Activated CD8-positive, alpha-beta memory T cell treated with anti-CD3 and anti-CD28 coated beads, Interleukin-2, amount 50 U/mL, for 24 hours (primary cell): ENCODE results near the gene CAPZA1.
A peak's percentile ranks its signal among the peaks of the same experiment; 100 is the strongest.

ENCODE experiments used
- DNase-seq: peaks from one replicate; pipeline ENCODE4 v3.0.0-alpha.2; 2020; ENCODE audit errors: extremely low read depth

CAPZA1 gene

DNA sequence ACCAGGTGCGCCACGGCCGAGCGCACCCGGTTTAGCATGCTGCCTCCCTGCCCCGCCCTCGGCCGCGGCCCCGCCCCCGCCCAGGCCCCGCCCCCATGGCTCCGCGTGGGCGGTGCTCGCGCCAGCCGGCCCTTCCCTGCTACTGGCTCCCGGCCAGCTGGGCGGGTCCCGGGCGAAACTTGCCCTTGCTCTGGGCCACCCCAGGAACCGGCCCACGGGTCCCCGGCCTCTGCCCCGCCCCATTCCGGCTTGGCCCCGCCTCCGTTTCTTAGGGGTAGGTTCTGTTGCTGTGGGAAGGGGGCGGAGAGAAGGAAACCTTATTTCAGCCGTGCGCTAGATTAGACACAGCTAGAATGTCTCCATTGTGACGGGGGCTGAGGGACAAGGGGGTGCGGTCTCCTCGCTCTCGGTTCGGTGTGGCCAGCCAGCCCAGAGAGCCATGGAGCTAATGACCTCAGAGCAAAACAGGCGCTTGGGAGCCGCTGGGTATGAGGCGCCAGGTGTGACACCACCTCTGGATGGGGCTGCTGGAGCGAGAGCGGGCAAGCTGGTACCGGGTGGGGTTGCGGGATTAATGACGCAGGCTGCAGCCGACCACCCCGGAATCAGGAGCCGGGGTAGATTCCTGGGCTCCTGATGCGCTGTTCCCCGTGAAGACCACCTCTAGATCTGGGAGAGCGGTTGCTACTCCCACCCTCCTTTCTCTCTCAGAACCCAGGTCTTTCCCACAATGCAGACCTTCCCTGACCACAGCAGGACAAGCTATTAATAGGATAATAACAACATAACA lies 95.8 kb downstream of the CAPZA1 start, which contains the start of gene PPM1J:
TSS of gene PPM1J (minus strand) at position 69 of the 790 bp plus-strand sequence. CDS start at position 38, 31 bp downstream.
- peak; percentile 87 for DNase-seq

DNA sequence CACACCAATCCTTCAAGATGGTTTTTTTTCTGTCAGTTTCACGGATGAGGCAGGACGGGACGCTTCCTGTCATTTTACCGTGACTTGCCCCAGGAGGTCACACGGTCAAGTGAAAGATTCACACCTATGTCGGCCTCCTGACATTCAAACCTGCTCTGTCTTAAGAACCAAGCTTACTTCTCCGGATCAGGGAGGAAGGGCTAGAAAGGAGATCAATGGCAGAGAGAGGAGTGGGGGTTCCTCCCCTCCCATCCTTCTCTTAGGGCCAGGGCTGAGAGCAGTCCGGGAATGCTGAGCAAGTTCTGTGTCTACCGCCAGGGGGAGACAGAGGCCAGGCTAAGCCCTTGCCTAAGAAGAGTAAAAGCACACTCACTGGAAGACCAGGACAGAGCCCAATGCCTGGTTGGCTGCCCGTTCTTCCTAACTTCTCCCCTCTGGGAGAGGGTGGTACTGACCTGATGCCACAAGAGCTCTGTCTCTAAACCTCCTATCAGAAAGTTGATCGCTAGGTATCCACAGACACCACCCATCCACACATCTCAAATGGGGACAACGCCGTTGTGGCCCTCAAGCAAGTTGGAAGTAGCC lies 96.6 kb downstream of the CAPZA1 start:
- peak; percentile 51 for DNase-seq

DNA sequence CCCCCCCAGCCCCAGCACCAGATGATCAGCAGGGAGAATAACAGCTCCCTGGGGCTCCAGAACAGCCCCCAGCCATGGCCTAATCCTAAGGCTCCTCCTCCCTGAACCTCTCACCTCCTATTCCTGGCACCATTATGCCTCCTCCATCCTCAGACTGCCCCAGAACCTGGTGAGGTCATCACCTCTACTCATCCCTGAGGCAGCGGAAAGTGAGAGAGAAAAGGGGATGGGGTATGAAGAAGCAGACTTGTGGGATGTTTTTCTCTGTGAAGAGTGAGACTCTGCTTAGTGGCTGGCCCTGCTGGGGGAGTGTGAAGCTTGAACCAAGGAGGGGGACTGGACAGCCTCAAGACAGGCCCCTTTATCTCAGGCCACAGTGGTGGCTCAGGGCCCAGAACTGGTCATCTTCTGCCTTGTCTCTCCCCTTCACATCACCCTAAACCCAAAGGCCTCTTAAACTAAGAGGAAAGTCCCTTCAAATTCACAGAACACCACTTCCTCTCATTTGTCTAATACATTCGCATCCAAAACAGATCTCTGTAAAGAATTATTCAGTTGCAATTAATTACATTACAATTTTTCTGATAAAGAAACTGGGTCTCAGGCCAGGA lies 97.7 kb downstream of the CAPZA1 start:
- no peak for DNase-seq

DNA sequence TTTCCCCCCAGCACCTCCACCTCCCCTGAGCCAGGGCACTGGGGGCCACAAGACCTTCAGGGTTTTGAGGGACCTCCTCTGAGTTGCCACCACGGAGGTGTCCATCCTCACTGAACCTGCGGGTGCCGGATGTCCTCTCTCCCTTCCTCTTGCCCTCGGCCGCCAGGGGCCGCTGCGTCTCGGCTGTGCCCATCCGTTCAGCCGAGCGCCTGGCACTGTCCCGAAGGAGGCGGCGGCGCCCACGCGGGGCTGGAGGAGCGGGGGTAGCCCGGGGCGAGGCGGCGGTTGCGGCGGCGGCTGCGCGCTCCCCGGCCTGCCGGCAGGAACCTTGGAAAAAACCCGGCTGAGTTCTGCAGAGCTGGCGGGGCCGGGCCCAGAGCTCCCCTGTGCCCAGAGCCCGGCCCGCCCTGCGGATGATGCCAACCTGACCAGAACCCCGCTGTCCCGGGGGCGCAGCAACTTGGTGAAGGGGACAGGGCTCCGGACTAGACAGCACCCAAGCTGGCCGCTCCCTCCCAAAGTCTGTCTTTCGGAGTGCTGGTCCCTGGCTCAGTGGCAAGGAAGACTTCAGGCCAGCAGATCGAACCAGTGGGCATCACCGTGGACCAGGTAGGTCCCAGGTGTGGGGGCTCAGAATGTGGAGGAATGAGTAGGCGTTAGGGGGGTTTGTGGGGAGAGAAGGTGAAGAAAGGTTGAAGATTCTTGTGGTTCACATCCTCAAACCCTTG lies 99.2 kb downstream of the CAPZA1 start:
- DNase-seq, result no peak

DNA sequence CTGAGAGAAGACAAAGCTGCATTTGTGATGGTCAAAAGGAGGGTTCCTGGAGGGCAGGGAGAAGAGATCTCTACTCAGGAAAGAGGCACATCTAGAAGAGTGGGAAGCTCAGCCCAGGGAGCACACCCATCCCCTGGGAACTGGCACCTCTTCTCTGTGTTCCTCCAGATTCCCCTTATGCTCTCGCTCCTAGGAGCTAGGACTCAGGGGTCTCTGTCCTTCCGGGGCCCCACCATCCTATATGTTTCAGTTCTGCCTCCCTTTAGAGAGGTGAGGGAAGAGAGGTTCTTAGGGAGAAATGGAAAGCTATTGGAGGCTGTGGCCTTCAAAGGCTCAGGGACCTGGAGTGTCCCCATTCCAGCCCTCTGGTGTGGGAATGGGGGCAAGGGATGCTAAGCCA lies 100.1 kb downstream of the CAPZA1 start:
- DNase-seq, result no peak

DNA sequence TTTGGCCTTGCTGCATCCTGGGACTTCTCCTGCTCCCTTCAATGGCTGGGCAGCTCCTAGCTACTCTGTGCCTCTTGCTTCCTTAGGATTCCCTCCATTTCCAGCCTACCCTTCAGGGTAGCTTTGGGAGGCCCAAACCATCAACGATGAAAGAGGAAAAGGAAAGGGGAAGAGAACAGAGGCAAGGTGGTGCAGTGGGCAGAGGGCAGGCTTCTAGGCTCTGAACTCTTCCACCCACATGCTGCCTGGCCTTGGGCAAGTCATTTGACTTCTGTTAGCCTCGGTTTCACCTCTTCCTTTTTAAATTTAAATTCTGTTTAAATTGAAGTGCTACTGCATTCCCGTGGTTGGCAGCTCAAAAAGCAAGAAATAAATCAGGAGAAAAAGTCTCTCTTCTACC lies 101.2 kb downstream of the CAPZA1 start:
- DNase-seq, result no peak
